DMS153 treated with DMSO at 0.1 percent for 48 hours (cell line): ENCODE data around the gene DPYSL4.
"Not testable (repeated sequence)": the region's sequence is repeated elsewhere in the genome, so short reads cannot be mapped to it uniquely, and the experiment has no call there.

ENCODE experiments used
- DNase-seq: peaks from one replicate; lab custom pipeline; 2025; ENCODE audit not compliant: unreplicated experiment; lab: John Stamatoyannopoulos, UW

DPYSL4 gene

GRCh38 chr10:132205650-132206376 lies 19.1 kb downstream of the DPYSL4 start:
- DNase-seq: no peak

- no peak for DNase-seq
Measured at GRCh38 chr10:132206377-132206745, 19.6 kb downstream of the DPYSL4 start.

- DNase-seq: no peak
Measured at GRCh38 chr10:132206806-132207535, 20.2 kb downstream of the DPYSL4 start.

GRCh38 chr10:132207536-132208461 lies 21.1 kb downstream of the DPYSL4 start:
- DNase-seq: no peak

- no peak for DNase-seq
Measured at GRCh38 chr10:132208462-132209050, 21.8 kb downstream of the DPYSL4 start.

- no peak for DNase-seq
Measured at GRCh38 chr10:132209130-132209529, 22.4 kb downstream of the DPYSL4 start.

GRCh38 chr10:132209978-132210530 lies 23.3 kb downstream of the DPYSL4 start:
- DNase-seq: no peak

GRCh38 chr10:132210766-132211165 lies 24.0 kb downstream of the DPYSL4 start:
- DNase-seq: no peak

GRCh38 chr10:132211246-132211645 lies 24.5 kb downstream of the DPYSL4 start:
- no peak for DNase-seq

- no peak for DNase-seq
Measured at GRCh38 chr10:132212816-132213215, 26.1 kb downstream of the DPYSL4 start.

GRCh38 chr10:132213917-132214316 lies 27.2 kb downstream of the DPYSL4 start:
- DNase-seq: no peak

- not testable (repeated sequence) for DNase-seq
Measured at GRCh38 chr10:132216441-132216840, 29.7 kb downstream of the DPYSL4 start.

GRCh38 chr10:132219486-132219885 lies 32.7 kb downstream of the DPYSL4 start:
- DNase-seq: no peak

- DNase-seq: no peak
Measured at GRCh38 chr10:132220061-132220460, 33.3 kb downstream of the DPYSL4 start.

- not testable (repeated sequence) for DNase-seq
Measured at GRCh38 chr10:132220996-132221395, 34.2 kb downstream of the DPYSL4 start.

- no peak for DNase-seq
Measured at GRCh38 chr10:132222726-132223125, 36.0 kb downstream of the DPYSL4 start.

GRCh38 chr10:132223156-132223590 lies 36.4 kb downstream of the DPYSL4 start:
- DNase-seq: peak; percentile 10

- no peak for DNase-seq
Measured at GRCh38 chr10:132223611-132224342, 37.0 kb downstream of the DPYSL4 start.

GRCh38 chr10:132224343-132225072 lies 37.8 kb downstream of the DPYSL4 start:
- DNase-seq: no peak
